Hematopoietic multipotent progenitor cell treated with erythropoietin and hydrocortisone succinate and interleukin-3 and kit ligand, for 4 days (in vitro differentiated cells): Measurements from ENCODE around the gene CPNE4.
"Not testable (repeated sequence)": the region's sequence is repeated elsewhere in the genome, so short reads cannot be mapped to it uniquely, and the experiment has no call there.

Experiments used
- DNase-seq: peaks from one replicate; pipeline ENCODE4 v3.0.0-alpha.2; 2015

CPNE4 gene

DNA sequence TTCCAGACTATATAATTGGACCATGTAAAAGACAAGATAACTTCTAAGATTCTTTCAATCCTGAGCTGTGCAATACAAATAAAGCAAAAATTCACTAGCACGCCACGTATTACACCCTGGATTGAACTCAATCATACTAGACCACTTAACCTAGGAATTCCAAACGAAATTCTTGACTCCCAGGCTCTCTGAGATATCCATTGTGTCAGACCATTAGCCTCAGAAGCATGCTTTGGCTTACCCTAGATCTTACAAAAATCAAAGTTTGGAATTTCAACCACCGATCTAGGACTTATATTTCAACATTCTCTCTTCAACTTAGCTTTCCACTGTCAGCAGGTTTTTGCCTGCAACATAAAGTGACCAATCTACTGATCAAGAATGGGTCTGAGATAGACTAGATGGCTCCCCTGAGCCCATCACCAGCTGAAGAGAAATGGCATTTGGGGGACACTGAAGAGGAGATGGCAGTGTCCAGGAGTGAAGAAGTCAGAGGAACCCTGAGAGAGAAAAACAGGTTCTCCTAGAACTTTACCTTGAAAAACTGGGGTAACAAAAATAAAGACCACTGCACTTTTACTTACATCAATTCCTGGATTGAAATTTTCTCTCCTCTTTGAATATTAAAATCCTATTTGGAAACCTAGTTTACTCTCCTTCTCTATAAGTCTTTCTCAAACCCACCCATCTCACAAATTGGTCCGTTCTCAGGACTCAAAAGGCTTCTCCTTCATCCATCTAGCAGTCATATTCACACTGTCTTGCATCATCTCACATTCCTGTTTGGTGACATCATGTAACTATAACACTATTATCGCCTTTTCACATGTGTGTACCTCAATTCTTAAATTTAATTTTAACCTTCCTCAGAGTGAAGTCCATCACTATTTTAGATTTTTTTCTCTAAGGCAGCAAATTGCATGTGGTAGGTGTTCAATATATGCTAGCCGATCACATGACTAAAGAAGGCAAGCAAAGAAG, 18.5 kb downstream of the CPNE4 start:
- no peak for DNase-seq

GRCh38 chr3:132014105-132014504, 20.7 kb downstream of the CPNE4 start:
- no peak for DNase-seq

- no peak for DNase-seq
Measured at GRCh38 chr3:132009241-132009640, 25.6 kb downstream of the CPNE4 start.

GRCh38 chr3:132008837-132009236, 26.0 kb downstream of the CPNE4 start:
- no peak for DNase-seq

DNA sequence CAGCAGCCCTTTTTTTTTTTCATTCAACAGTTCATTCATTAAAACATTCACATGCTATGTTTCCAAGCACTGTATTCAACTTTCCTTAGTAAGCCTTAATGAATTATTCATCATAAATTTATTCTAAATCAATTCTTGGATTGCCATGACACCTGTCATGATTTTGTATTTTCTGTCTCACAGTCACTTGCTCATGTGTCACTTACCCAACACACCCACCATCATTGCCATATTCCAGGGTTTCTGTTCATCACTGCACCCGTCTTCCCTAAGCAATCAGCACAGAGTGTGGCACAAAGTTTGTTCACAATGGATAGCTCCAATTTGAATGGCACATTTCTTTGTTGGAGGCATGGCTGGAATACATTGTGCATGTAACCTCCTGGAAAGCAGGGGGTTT, 27.2 kb downstream of the CPNE4 start:
- no peak for DNase-seq

- peak; percentile 63 for DNase-seq
Measured at GRCh38 chr3:132006605-132007204, 28.1 kb downstream of the CPNE4 start.

- no peak for DNase-seq
Measured at GRCh38 chr3:132004571-132004970, 30.2 kb downstream of the CPNE4 start.

GRCh38 chr3:132003685-132004084, 31.1 kb downstream of the CPNE4 start:
- no peak for DNase-seq

- no peak for DNase-seq
Measured at GRCh38 chr3:132001999-132002398, 32.8 kb downstream of the CPNE4 start.

DNA sequence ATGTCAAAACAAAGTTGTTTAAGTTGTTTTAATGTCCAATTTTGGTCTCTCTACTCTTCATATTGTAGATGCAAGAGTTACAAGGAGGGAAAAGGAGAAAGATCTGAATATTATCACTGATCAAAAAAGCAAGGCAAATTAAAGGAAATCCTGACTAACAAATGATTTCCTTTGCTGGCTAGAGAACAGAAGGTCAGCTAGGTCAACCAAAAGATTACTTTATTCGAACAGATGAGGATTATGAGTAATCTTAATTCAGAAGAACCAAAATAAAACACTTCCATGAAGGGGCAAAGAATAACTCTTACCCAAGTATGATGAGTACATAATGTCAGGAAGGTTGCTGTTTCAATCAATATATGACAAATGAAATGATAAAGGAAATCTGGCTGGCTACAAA, 33.8 kb downstream of the CPNE4 start:
- DNase-seq: no peak

DNA sequence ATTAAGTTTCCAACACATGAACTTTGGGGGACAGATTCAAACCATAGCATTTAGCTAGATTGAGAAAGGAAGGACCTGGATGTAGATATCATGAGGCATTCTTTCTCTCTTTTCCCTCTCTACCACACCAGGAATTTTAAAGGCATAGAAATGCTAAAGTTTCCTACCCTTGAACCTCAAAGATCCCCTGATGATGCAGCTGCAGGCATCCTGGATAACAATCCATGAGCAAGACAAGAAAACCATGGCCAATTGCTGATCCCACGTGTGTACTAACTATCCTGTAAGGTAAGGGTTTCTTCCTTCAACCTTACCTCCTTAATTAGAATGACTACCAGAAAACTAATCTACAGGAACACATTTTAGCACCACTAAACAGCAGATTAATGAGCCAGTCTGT, 36.8 kb downstream of the CPNE4 start:
- DNase-seq: no peak

- no peak for DNase-seq
Measured at GRCh38 chr3:131995891-131996290, 38.9 kb downstream of the CPNE4 start.

DNA sequence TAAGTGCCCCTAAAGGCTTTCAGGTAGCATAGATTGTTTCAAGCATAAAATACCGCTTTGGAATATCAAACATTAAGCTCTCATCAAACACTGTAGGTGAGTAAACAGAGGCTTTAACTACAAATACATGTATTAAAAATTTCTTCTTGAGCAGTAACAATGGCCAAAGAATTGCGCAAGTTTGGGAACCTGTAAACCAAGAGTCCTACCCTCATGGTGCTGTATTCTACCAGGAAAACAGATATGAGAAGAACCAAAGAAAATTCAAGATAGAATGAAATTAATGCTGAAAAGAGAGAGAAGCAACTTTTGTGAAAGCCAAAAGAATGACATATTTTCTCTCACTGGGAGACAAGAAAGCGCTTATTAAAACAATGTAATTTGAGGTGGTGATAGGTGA, 45.5 kb downstream of the CPNE4 start:
- DNase-seq: no peak

- DNase-seq: no peak
Measured at GRCh38 chr3:131988209-131988608, 46.6 kb downstream of the CPNE4 start.

- DNase-seq: no peak
Measured at GRCh38 chr3:131983689-131984088, 51.1 kb downstream of the CPNE4 start.

DNA sequence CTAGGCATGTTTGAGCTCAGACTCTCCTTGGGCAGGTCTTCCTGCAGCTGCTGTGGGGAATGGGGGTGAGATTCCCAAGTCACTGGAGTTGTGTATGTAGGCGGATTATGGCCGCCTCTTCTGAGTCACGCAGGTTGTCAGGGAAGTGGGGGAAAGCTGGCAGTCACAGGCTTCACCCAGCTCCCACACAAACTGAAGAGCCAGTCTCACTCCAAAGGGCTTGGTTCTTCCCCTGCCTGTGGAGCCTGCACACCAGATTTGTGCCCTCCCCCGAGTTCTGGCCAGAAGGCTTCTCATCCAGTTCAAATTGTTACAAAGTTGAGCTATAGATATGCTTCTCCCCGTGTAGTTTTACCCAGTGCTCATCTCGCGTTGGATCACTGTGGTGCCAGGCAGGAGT, 53.5 kb downstream of the CPNE4 start:
- DNase-seq: no peak

DNA sequence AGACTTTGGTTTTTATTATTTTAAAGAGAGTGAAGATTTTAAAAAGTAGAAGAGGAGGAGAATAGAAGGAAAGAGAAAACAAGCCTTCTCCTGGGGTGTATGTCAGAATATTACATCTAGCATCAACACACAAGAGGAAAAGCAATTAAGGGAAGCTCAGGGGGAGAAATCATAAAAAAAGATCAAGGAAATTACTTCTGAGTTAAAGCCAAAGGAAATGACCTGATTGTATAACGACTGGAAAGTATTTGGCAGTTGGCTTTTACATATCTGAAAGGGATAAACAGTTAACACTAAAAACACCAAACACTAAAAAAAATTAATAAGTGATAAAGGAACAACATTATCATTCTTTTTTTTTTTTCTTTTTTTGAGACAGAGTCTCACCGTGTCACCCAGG, 58.4 kb downstream of the CPNE4 start:
- DNase-seq: no peak

DNA sequence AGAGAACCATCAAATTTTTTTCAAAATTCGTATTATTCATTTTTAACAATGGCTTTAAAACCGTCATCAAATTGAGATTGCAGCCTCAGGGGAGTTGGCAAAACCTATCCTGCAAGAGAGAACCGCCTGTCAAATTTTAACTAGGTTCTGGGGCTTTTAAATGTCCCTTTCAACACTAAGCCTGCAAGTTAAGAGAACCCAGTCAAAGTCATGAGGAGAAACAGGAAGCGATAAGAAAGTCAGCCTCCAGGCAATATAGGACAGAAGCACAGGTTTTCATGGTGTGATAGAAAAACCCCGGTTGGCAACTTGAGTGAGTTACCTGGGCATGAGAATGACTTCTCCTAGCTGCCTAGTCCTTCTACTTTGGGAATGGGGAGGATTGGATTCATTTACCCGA, 59.8 kb downstream of the CPNE4 start:
- DNase-seq: no peak

- DNase-seq: no peak
Measured at GRCh38 chr3:131973731-131974130, 61.1 kb downstream of the CPNE4 start.

DNA sequence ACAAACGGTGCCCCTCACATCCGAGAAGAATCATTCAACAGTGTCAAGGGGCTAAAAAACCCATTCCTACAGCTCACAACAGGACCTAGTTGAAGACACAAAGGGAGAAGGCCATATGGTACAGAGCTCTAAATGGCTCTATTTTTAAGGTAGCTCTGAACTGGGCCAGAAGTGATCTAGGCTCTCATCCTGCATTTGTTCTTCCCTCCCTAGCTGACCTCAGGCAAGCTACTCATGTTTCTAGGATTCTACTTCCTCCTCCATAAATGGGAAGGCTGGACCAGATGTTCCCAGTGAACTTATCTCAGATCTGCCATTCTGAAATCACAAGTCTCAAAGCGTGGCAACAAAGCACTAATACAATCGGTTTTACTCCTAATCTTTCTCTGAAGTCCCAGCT, 62.3 kb downstream of the CPNE4 start:
- no peak for DNase-seq

- no peak for DNase-seq
Measured at GRCh38 chr3:131972091-131972490, 62.7 kb downstream of the CPNE4 start.

GRCh38 chr3:131963442-131963841, 71.4 kb downstream of the CPNE4 start:
- DNase-seq: not testable (repeated sequence)

DNA sequence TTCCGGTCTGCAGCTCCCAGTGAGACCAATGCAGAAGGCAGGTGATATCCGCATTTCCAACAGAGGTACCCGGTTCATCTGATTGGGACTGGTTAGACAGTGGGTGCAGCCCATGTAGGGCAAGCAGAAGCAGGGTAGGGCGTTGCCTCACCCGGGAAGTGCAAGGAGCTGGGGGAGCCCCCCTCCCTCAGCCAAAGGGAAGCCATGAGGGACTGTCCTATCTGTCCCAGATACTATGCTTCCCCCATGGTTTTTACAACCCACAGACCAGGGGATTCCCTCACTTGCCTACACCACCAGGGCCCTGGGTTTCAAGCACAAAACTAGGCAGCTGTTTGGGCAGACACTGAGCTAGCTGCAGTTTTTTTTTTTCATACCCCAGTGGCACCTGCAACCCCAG, 71.8 kb downstream of the CPNE4 start:
- no peak for DNase-seq

DNA sequence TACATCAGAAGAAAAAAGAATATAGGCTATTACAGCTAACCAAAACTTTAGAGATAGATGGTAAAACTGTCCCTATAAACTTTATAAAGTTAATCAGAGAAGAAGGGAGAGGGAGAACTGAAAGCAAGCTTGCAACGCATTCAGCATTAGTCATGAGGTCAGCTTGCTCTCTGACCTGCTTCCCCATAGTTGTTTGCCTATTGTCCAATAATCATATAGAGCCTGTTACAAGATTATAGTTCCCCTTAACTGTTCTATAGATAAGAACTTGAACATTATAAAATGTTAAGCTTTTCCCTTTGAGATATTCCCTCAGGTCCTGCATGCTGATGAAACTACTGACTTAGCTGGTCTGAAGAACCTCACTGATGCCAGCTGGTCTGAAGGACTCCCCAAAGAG, 74.5 kb downstream of the CPNE4 start:
- DNase-seq: no peak

GRCh38 chr3:131957980-131958379, 76.8 kb downstream of the CPNE4 start:
- no peak for DNase-seq
